Embryonic facial prominence (tissue), 1 donor: Measurements from ENCODE around the gene NTPCR.
A peak's percentile ranks its signal among the peaks of the same experiment; 100 is the strongest.
"Not testable (repeated sequence)": the region's sequence is repeated elsewhere in the genome, so short reads cannot be mapped to it uniquely, and the experiment has no call there.

Source experiments
- DNase-seq: peaks from one replicate; pipeline ENCODE4 v3.0.0-alpha.2; 2016; ENCODE audit errors: extremely low spot score

NTPCR gene, protein sequence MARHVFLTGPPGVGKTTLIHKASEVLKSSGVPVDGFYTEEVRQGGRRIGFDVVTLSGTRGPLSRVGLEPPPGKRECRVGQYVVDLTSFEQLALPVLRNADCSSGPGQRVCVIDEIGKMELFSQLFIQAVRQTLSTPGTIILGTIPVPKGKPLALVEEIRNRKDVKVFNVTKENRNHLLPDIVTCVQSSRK

DNA sequence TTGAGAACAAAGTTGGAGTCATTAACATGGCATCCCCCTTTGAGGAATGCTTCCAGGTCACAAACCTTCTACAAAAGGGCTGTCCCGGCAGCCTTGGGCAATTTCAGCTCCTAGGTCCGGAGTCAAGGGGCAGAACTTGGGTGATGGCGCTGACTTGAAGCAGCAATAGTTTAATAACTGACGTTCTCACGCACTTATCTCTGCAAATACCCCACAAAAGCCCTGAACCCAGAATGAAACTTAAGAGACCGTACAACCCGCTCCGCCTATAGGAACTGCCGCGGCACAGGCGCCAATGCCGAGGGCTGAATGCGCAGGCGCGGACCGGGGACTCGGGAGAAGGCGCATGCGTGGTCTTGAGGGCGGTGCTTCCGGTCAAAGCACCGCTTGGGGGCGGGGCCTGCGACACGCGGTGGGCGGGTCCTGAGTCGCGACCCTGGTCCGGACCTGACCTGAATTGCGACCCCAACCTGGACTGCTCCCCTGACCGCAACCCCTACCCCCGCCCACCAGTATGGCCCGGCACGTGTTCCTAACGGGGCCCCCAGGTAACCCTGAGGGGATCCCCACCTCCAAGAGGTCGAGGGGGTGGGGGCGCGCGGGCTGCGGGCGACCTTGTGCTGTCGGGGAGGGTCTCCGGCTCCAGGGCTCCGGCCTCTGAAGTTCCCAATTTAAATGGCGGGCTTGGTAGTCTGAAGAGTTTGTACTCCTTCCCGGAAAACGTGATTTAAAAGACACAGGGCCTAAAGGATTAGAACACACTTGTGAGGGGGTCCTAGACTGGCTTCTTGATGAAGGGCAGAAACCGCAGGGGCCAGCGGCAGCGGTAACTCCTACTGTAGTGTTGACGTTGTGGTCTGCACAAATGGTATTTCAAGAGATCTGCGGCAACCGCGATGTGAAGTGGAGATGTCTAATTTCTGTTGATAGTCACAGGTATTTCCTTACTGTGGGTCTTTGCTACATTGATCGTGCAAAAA lies at the start of gene NTPCR:
Gene NTPCR, plus strand, starts transcription at position 415 of the 980 bp plus-strand sequence. Its CDS starts 100 bp downstream, at position 515.
- DNase-seq = peak; percentile 90

DNA sequence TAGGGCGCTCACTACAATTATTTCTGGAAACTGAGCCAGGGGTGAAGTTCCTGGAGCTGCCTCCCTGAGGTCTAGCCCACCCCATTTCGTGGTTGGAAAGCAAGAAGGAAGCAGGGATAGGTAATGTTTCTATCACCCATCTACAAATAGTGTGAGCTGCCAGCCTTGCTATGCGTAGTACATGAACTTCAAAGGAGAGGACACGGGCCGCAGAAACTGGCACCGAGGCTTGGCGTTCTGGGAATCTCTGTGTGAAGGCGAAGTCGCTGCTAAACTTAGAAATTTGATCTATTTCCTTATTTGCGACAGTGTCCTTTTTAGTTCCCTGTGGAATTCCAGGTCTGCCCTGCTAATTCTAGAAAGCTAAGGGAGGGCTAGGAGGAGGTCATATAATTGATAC lies 49.6 kb upstream of the NTPCR start:
- no peak for DNase-seq

DNA sequence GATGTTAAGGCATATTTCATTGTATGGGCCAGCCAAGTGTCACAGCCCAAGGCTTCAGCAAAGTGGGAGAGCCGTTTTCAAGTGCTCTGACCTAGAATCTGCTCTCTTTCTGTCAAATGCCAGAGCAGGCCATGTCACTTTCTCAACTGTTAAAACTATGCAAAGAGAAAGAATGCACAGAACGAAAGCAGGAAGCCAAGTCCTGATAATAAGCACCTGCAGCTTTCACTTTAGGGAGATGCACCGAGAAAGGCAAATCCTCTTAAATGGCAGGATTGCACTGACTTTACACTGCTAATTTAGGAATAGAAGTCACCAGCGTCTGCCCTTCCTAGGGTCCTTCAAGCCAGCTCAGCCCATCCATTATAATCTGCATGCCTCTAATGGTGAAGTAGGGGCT lies 49.2 kb upstream of the NTPCR start:
- no peak for DNase-seq

- no peak for DNase-seq
Measured at GRCh38 chr1:232902774-232903350, 47.5 kb upstream of the NTPCR start.

GRCh38 chr1:232904131-232904530 lies 46.3 kb upstream of the NTPCR start:
- DNase-seq = no peak

DNA sequence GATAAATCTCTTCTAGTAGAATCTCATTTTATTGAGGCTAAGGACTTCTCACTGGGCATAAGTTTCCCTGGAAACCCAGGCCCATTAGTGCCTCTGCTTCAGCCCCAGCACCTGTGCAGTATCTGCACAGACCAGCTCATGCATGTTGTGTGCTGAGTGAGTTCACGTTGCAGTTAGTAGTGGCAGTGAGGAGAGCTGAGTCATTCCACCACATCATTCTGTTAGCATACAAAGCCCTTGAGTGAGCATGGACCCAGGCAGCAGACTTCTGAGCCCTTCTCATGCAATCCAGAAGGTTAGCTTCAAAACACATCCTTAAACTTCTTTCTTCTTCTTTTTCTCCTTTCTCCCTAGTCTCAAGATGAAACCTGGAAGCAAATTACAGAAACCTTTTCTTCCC lies 45.8 kb upstream of the NTPCR start:
- DNase-seq = no peak

GRCh38 chr1:232905331-232906034 lies 44.9 kb upstream of the NTPCR start:
- no peak for DNase-seq

- no peak for DNase-seq
Measured at GRCh38 chr1:232906441-232906840, 44.0 kb upstream of the NTPCR start.

DNA sequence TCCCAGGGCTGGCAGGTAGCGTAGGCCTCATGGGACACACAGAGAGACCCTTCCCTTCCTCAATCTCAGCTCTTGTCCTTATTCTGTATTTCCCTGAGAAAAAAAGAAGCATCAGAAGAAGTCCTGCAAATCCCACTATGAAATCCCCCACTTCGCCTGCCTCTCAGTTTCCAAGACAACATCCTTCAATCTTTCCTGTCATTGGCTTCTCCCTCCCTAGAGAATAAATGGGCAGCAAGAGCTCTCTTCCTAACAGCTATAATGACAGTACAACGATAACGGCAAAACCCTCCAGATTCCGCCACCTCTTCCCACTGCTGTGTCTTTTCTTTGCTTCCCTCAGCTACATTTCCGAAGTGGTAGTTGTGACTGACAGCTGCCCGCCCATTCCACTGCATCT lies 41.6 kb upstream of the NTPCR start:
- DNase-seq = no peak

GRCh38 chr1:232909752-232910151 lies 40.7 kb upstream of the NTPCR start:
- DNase-seq = no peak

DNA sequence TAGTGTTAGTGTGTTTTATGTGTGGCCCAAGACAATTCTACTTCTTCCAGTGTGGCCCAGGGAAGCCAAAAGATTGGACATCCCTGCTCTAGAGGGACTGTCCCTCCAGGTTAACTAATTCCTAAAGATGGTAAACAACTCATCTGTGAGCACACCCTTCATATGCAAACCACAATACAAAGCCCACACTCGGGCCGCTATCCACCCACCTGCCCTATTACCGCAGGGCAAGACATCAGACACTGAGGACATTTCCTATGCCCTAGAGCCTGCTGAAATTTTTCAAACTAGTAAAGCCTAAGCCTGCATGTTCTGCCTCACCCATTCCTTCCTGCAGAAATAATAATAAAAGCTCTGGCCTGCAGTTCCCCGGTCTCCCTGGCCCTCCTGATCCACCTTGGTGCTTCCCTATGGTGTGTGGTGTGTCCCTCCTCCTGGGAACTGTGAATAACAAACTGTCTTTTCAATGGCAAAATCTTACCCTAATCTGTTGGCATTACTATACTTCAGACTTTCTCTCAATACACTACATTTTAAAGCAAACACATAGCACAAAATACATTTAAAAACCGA lies 39.3 kb upstream of the NTPCR start:
- DNase-seq = no peak

DNA sequence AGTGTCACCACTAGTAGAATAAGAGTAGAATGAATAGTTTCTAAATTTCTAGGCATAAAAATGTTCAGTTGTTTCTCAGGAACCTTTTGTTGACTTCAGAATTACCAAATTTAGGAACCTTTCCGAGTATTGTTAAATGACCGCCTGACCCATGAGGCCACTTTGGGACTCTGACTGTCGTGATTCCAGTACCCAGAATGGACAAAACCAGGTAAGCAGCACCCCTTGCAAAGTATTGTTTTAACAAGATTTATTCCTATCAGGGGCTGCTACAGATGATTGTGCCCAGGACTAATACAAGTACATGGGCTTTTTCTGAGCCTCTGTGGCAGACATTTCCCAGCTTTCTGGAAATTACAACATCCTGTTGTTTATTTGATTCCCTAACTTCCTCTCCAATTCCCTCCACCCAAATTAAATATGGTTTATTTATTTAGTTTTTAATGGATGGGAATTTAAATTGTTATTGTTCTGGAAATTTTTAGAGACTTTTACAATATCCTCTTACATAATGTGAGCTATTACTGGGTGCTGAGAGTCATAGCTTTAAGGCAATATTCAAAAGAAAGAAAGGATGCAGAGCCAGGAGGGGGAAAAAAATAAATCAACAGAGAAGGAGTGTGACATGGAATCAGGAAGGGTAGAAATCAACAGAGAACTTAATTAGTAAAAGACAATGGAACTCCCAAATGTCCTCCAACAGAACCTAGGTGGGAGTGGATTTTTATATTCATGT lies 37.4 kb upstream of the NTPCR start:
- no peak for DNase-seq

- not testable (repeated sequence) for DNase-seq
Measured at GRCh38 chr1:232914271-232914670, 36.1 kb upstream of the NTPCR start.

GRCh38 chr1:232915212-232915611 lies 35.2 kb upstream of the NTPCR start:
- DNase-seq = no peak

- no peak for DNase-seq
Measured at GRCh38 chr1:232917053-232917452, 33.4 kb upstream of the NTPCR start.

GRCh38 chr1:232921381-232921780 lies 29.0 kb upstream of the NTPCR start:
- no peak for DNase-seq

DNA sequence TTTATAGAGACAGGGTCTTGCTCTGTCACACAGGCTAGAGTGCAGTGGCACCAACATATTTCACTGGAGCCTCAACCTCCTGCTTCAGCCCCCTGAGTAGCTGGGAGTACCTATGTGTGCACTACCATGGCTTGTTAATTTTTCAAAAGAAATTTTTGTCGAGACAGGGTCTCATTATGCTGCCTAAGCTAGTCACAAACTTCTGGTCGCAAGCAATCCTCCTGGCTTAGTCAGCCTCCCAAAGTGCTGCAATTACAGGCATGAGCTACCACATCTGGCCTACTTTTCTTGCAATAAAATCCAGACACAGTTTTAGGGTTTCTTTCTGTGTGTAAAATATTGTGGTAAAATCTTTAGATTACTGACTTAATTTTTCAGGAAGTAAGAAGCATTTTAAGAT lies 27.9 kb upstream of the NTPCR start:
- DNase-seq = no peak

DNA sequence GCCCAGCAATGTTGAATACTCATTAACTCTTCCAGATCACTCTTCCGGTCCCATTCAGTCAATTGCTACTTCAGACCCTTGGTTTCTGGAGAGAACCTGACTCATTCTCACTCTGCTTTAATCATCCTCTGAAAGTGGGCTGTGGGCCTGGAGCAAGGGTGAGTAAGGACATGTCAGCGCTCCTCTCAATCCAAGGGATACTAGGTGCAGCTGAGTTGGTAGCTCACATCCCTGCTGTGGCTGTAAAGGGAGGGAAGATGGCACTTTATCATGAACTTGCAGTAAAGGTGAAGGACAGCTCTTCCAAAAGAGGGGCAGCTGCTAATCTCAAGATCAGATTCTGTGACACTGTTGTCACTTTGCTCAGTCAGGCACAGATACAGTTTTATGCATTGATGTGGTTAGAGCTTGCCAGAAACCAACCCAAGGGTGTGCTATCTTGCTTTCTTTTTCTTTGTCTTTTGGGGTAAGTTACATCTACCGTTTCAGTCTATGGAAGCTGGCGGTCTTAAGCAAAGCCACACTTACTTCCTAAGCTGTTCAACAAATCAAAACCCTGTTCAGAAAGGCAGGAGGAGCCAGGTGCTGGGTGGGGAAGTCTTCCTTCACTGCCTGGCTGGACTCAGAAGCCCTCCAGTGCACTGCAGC lies 26.5 kb upstream of the NTPCR start:
- DNase-seq = no peak

DNA sequence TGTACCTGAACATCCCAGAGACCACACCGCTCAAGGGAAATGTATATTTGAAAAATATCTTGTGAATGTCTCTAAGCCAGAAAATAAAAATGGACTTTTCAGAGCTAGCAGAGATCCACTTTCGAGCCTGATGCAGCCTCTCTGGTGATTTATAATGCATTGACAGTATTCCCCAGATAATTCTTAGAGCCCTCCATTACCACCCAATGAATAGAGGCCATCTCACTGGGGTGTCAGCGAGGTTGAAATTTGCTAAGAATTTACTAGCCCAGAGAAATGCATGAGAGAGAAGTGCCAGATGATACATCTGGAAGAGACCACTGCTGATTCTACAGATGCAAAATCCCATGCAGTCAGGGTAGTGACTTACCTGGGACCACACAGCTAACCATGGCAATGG lies 25.5 kb upstream of the NTPCR start:
- DNase-seq = no peak

- DNase-seq = no peak
Measured at GRCh38 chr1:232925421-232926220, 24.8 kb upstream of the NTPCR start.
